22Rv1 (cell line): ENCODE results near the gene RAD54L.

Experiments
- ZFX ChIP-seq: fragments of 450-650 bp; IDR thresholded peaks from 2 replicates; pipeline ENCODE4 v1.6.1; 2017; ENCODE audit warnings: antibody characterized with exemption, borderline replicate concordance
- TF ChIP-seq, protein P1 (sequence below): fragments of 450-650 bp; IDR thresholded peaks from 2 replicates; pipeline ENCODE4 v1.5.1; 2017; ENCODE audit warnings: mild to moderate bottlenecking

DNA sequence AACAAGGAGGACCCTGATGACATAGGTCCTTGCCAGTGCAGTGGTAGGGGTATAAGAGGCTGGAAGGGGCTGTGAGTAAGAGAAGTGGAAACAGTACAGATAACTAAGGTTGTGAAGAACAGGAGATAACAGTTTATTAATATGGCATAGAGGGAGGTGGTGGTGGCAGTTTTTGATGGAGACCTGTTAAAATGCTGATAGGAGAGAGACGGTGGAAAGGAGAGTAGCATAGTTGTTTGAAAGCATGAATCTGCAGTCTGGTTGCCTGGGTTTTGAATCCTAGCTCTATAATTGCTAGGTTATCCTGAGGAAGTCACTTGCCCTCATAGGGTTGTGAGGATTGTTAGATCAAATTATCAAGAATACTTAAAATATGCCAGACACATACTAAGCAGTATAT, 36.5 kb downstream of the RAD54L start:
- TF ChIP-seq, protein P1, sequence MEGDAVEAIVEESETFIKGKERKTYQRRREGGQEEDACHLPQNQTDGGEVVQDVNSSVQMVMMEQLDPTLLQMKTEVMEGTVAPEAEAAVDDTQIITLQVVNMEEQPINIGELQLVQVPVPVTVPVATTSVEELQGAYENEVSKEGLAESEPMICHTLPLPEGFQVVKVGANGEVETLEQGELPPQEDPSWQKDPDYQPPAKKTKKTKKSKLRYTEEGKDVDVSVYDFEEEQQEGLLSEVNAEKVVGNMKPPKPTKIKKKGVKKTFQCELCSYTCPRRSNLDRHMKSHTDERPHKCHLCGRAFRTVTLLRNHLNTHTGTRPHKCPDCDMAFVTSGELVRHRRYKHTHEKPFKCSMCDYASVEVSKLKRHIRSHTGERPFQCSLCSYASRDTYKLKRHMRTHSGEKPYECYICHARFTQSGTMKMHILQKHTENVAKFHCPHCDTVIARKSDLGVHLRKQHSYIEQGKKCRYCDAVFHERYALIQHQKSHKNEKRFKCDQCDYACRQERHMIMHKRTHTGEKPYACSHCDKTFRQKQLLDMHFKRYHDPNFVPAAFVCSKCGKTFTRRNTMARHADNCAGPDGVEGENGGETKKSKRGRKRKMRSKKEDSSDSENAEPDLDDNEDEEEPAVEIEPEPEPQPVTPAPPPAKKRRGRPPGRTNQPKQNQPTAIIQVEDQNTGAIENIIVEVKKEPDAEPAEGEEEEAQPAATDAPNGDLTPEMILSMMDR: no peak
- TF ChIP-seq ZFX: no peak
